ENCODE results near the gene PPP1R2.

- TF ChIP-seq MAX (IDR thresholded peaks at IDR 0.05; ENCODE audit: low read depth): no peak
- no peak for TF ChIP-seq CTCF (IDR thresholded peaks at IDR 0.05)
- no peak for TF ChIP-seq USF1 (IDR thresholded peaks at IDR 0.05; ENCODE audit: borderline replicate concordance, low read depth)
Measured at GRCh38 chr3:195570912-195571311, 27.8 kb upstream of the PPP1R2 start.

Data from SK-N-SH (cell line).